HepG2 (cell line): ENCODE measurements around the gene MSTO1. TPM values are rescaled to one million over a fixed set of nuclear protein-coding genes. Genes with fewer than 3 reads are reported as not detected.
A peak's percentile ranks its signal among the peaks of the same experiment; 100 is the strongest.

Experiments used
- ARID4A ChIP-seq: sonication (generic); formaldehyde crosslinking; IDR thresholded peaks from 2 replicates; pipeline ENCODE4 v1.5.0; 2020; ENCODE audit warnings: mild to moderate bottlenecking, missing genetic modification reagents, borderline replicate concordance
- DNMT3B ChIP-seq: conservative IDR thresholded peaks from 2 replicates; pipeline ENCODE4 v1.6.1; 2016; ENCODE audit warnings: missing biosample characterization, control low read depth
- GATAD2A ChIP-seq: IDR thresholded peaks from 2 replicates; pipeline ENCODE4 v1.6.1; 2016
- HDAC6 ChIP-seq: fragments of 200-600 bp; sonication (generic); IDR thresholded peaks from 2 replicates; pipeline ENCODE4 v1.7.0; 2017; ENCODE audit warnings: mild to moderate bottlenecking, antibody characterized with exemption, low read length, low read depth
- LRRFIP1 ChIP-seq: sonication (generic); formaldehyde crosslinking; conservative IDR thresholded peaks from 2 replicates; pipeline ENCODE4 v1.4.0; 2020; ENCODE audit warnings: missing genetic modification reagents
- MAX ChIP-seq: IDR thresholded peaks from 2 replicates; pipeline ENCODE4 v1.6.1; 2012; ENCODE audit warnings: inconsistent platforms
- MIXL1 ChIP-seq: IDR thresholded peaks from 2 replicates; pipeline ENCODE4 v1.6.1; 2016
- MXD4 ChIP-seq: IDR thresholded peaks from 2 replicates; pipeline ENCODE4 v1.6.1; 2016; ENCODE audit warnings: mild to moderate bottlenecking, missing biosample characterization, missing genetic modification reagents
- RARA ChIP-seq: IDR thresholded peaks from 2 replicates; pipeline ENCODE4 v1.6.1; 2016; ENCODE audit warnings: missing genetic modification reagents, missing compliant biosample characterization
- RBM39 ChIP-seq: fragments of 200-400 bp; formaldehyde crosslinking; IDR thresholded peaks from one replicate; pipeline ENCODE4 v1.6.1; 2018; ENCODE audit warnings: antibody characterized with exemption, mild to moderate bottlenecking, low read depth, low read length; ENCODE audit not compliant: poor library complexity, severe bottlenecking
- SNAI1 ChIP-seq: sonication (generic); formaldehyde crosslinking; IDR thresholded peaks from 2 replicates; pipeline ENCODE4 v1.5.0; 2020; ENCODE audit warnings: mild to moderate bottlenecking, missing genetic modification reagents, borderline replicate concordance
- SNAPC5 ChIP-seq: sonication (generic); formaldehyde crosslinking; IDR thresholded peaks from 2 replicates; pipeline ENCODE4 v1.8.1; 2023; ENCODE audit warnings: mild to moderate bottlenecking, missing genetic modification reagents, borderline replicate concordance
- THAP7 ChIP-seq: sonication (generic); formaldehyde crosslinking; IDR thresholded peaks from 2 replicates; pipeline ENCODE4 v1.8.1; 2023; ENCODE audit warnings: mild to moderate bottlenecking, missing genetic modification reagents
- TMF1 ChIP-seq: sonication (generic); formaldehyde crosslinking; IDR thresholded peaks from 2 replicates; pipeline ENCODE4 v1.8.1; 2022; ENCODE audit warnings: low read depth, missing genetic modification reagents
- YY1 ChIP-seq: IDR thresholded peaks from 2 replicates; pipeline ENCODE4 v1.6.1; 2011; ENCODE audit warnings: low read length, low read depth, moderate library complexity, mild to moderate bottlenecking; ENCODE audit not compliant: insufficient read depth, insufficient replicate concordance
- ZNF180 ChIP-seq: sonication (generic); formaldehyde crosslinking; IDR thresholded peaks from 2 replicates; pipeline ENCODE4 v1.4.0; 2020; ENCODE audit warnings: low read depth, missing genetic modification reagents, borderline replicate concordance
- ZNF3 ChIP-seq: IDR thresholded peaks from 2 replicates; pipeline ENCODE4 v1.7.0; 2017; ENCODE audit warnings: inconsistent platforms
- ZNF350 ChIP-seq: sonication (generic); formaldehyde crosslinking; IDR thresholded peaks from 2 replicates; pipeline ENCODE4 v1.4.0; 2020; ENCODE audit warnings: mild to moderate bottlenecking, low read depth, missing genetic modification reagents, borderline replicate concordance
- ZNF484 ChIP-seq: sonication (generic); formaldehyde crosslinking; IDR thresholded peaks from 2 replicates; pipeline ENCODE4 v1.5.1; 2020; ENCODE audit warnings: mild to moderate bottlenecking, low read depth, missing genetic modification reagents, borderline replicate concordance
- ZNF597 ChIP-seq: sonication (generic); formaldehyde crosslinking; IDR thresholded peaks from 2 replicates; pipeline ENCODE4 v1.5.0; 2020; ENCODE audit warnings: missing genetic modification reagents
- ZSCAN29 ChIP-seq: sonication (generic); formaldehyde crosslinking; conservative IDR thresholded peaks from 2 replicates; pipeline ENCODE4 v1.4.0; 2020; ENCODE audit warnings: mild to moderate bottlenecking, missing genetic modification reagents
- polyA plus RNA-seq, 8 experiments: library from polyadenylated mRNA; depleted of rRNA in 3 of 8; stranded (reverse) in 7 of 8; unstranded in 1 of 8; fragments of >200 nt; fragmentation: Illumina TruSeq in 4 of 8; extraction: Trizol in 4 of 8; gene quantifications; 2 replicates each; pipeline versions ENCODE4 v1.2.1 to v1.2.3, GENCODE V29; 2011 to 2016; ENCODE audit warnings: low read depth in 4 of 8, missing spikeins in 1 of 8, mixed read lengths in 1 of 8; ENCODE audit not compliant: insufficient read depth in 1 of 8
- total RNA-seq, 5 experiments: library from RNA; depleted of rRNA; stranded (reverse); fragments of >200 nt; fragmentation: Illumina TruSeq; extraction: Trizol; gene quantifications; 2 replicates each; pipeline ENCODE4 v1.2.3, GENCODE V29; 2016; ENCODE audit warnings: low read depth in 1 of 5

MSTO1 gene
- total and polyA plus RNA-seq, 2 of the 13 experiments (the other 11 are each of a cell fraction or from before 2014, with no cell fraction given): 19.1 to 25.3 TPM

GRCh38 chr1:155609515-155610256 lies at the start of gene MSTO1 (continued):
- TF ChIP-seq SNAI1 (CRISPR knock-in tag): no peak
- TF ChIP-seq MAX: peak; percentile 93
- TF ChIP-seq GATAD2A (CRISPR knock-in tag): peak; percentile 22; the same call in 1 of the 2 replicates
- TF ChIP-seq HDAC6: no peak
- peak; percentile 94 for TF ChIP-seq MXD4 (CRISPR knock-in tag)
- no peak for TF ChIP-seq YY1
- no peak for TF ChIP-seq MIXL1
- TF ChIP-seq ZNF180 (CRISPR knock-in tag): no peak
- no peak for TF ChIP-seq ZNF484
- TF ChIP-seq TMF1 (CRISPR knock-in tag): no peak
- TF ChIP-seq ZSCAN29 (CRISPR knock-in tag): no peak
- peak; percentile 88; the same call in 1 of the 2 replicates for TF ChIP-seq ARID4A (CRISPR knock-in tag)
- no peak for TF ChIP-seq ZNF597 (CRISPR knock-in tag)
- 0 out of 2 replicates have a peak, but pooled peaks have one; percentile 61 for TF ChIP-seq LRRFIP1 (CRISPR knock-in tag)
- no peak for TF ChIP-seq SNAPC5 (CRISPR knock-in tag)
- TF ChIP-seq ZNF3 (CRISPR knock-in tag): no peak
- no peak for TF ChIP-seq THAP7
- peak; percentile 54; the same call in 1 of the 2 replicates for TF ChIP-seq ZNF350 (CRISPR knock-in tag)
- 0 out of 2 replicates have a peak, but pooled peaks have one; percentile 16 for TF ChIP-seq RARA (CRISPR knock-in tag)
- TF ChIP-seq RBM39: no peak
- TF ChIP-seq DNMT3B: no peak
